Measurements from ENCODE around the gene ATP12A.

- TF ChIP-seq POLR2A (IDR thresholded peaks at IDR 0.05) (no peak), CTCF (IDR thresholded peaks at IDR 0.05 in 4 of 5, conservative IDR thresholded peaks at IDR 0.05 in 1 of 5) (no peak)
Measured at GRCh38 chr13:24648271-24648670, 31.9 kb upstream of the ATP12A start.

Measured in gastrocnemius medialis (tissue), 4 donors.